B cell (primary cell): Measurements from ENCODE around the gene E2F6. TPM values are rescaled to one million over a fixed set of nuclear protein-coding genes. Genes with fewer than 3 reads are reported as not detected.

Experiments used
- ATAC-seq: fragments of 200-7000 bp; cut with Tn5 transposase; one replicate; pipeline ENCODE4 v1.10.0; 2021; ENCODE audit warnings: low read depth, mild to moderate bottlenecking, moderate number of reproducible peaks, moderate library complexity
- CTCF ChIA-PET: fragments of 350-600 bp; sonication (Branson Sonifier 250); formaldehyde crosslinking; loops from one replicate; lab custom pipeline; 2021; ENCODE audit warnings: antibody characterized with exemption, inconsistent platforms; lab: Charles Lee
- POLR2A ChIA-PET: fragments of 350-600 bp; sonication (Branson Sonifier 250); formaldehyde crosslinking; loops from one replicate; lab custom pipeline; 2021; ENCODE audit warnings: antibody characterized with exemption; lab: Charles Lee
- DNase-seq: peaks from one replicate; pipeline ENCODE4 v3.0.0; 2013
- H2AFZ ChIP-seq: 2 replicates; pipeline ENCODE4 v1.6.1; 2012; ENCODE audit warnings: mild to moderate bottlenecking, low read depth, low read length; ENCODE audit not compliant: insufficient read depth, poor library complexity, severe bottlenecking
- H3K27ac ChIP-seq, 2 donors: 1 replicate in 1 of 2; 2 replicates in 1 of 2; pipeline ENCODE4 v1.5.1; 2012 to 2013; ENCODE audit warnings: low read length in 2 of 2, mild to moderate bottlenecking in 2 of 2, moderate library complexity in 1 of 2
- H3K27me3 ChIP-seq, 4 experiments: fragments of 200-600 bp in 1 of 4; sonication (generic) in 1 of 4; replicated peaks in 1 of 4; 1 replicate in 2 of 4; 2 replicates in 2 of 4; pipeline versions ENCODE4 v1.6.1 to v1.7.0; 2013 to 2016; ENCODE audit warnings: low read length in 3 of 4, mild to moderate bottlenecking in 2 of 4, mixed read lengths in 1 of 4, moderate library complexity in 1 of 4; ENCODE audit not compliant: insufficient read depth in 4 of 4, control insufficient read depth in 3 of 4; ENCODE audit errors: control extremely low read depth in 1 of 4
- H3K36me3 ChIP-seq, 2 experiments: replicated peaks in 1 of 2; 1 replicate in 1 of 2; 2 replicates in 1 of 2; pipeline versions ENCODE4 v1.6.1 to v1.7.1; 2013; ENCODE audit warnings: low read length in 1 of 2; ENCODE audit not compliant: insufficient read depth in 2 of 2, control insufficient read depth in 1 of 2; ENCODE audit errors: control extremely low read depth in 1 of 2, extremely low read depth in 1 of 2
- H3K4me1 ChIP-seq, 2 donors: fragments of 200-600 bp in 1 of 2; sonication (generic) in 1 of 2; 1 replicate in 1 of 2; 2 replicates in 1 of 2; pipeline versions ENCODE4 v1.5.1 to v1.6.1; 2013 to 2017; ENCODE audit warnings: low read length in 2 of 2; ENCODE audit not compliant: control insufficient read depth in 2 of 2, insufficient read depth in 2 of 2
- H3K4me2 ChIP-seq: replicated peaks from 2 replicates; pipeline ENCODE3; 2012; ENCODE audit warnings: mild to moderate bottlenecking, low read depth, low read length; ENCODE audit not compliant: poor library complexity, severe bottlenecking
- H3K4me3 ChIP-seq, 5 experiments: fragments of 200-600 bp in 1 of 5; sonication (generic) in 1 of 5; 1 replicate in 3 of 5; 2 replicates in 2 of 5; pipeline versions ENCODE4 v1.5.1 to v1.7.0; 2011 to 2016; ENCODE audit warnings: low read length in 4 of 5, mild to moderate bottlenecking in 4 of 5, low read depth in 2 of 5, control low read depth in 1 of 5, moderate library complexity in 1 of 5; ENCODE audit not compliant: insufficient read depth in 1 of 5; ENCODE audit errors: control extremely low read depth in 1 of 5, extremely low read depth in 1 of 5
- H3K79me2 ChIP-seq: fragments of 200-600 bp; sonication (generic); one replicate; pipeline ENCODE4 v1.6.0; 2016; ENCODE audit warnings: low read length; ENCODE audit not compliant: control insufficient read depth, insufficient read depth
- H3K9ac ChIP-seq: fragments of 200-600 bp; sonication (generic); 2 replicates; pipeline ENCODE4 v1.6.1; 2017; ENCODE audit warnings: mild to moderate bottlenecking, low read length, moderate library complexity
- H3K9me3 ChIP-seq, 3 donors: one replicate each; pipeline versions ENCODE4 v1.6.1 to v1.7.1; 2013; ENCODE audit warnings: low read length in 2 of 3; ENCODE audit not compliant: control insufficient read depth in 2 of 3, insufficient read depth in 1 of 3; ENCODE audit errors: control extremely low read depth in 1 of 3
- H4K20me1 ChIP-seq: 2 replicates; pipeline ENCODE4 v1.6.0; 2012; ENCODE audit warnings: mild to moderate bottlenecking, low read length; ENCODE audit not compliant: insufficient read depth, control insufficient read depth, poor library complexity, severe bottlenecking
- H3K27ac Mint-ChIP-seq: one replicate; pipeline ENCODE4 v1.8.0; 2021; ENCODE audit warnings: mixed read lengths
- H3K27me3 Mint-ChIP-seq: one replicate; pipeline ENCODE4 v1.8.0; 2021; ENCODE audit warnings: mixed read lengths
- H3K4me1 Mint-ChIP-seq: one replicate; pipeline ENCODE4 v1.8.0; 2021; ENCODE audit warnings: mixed read lengths
- H3K4me3 Mint-ChIP-seq: one replicate; pipeline ENCODE4 v1.8.0; 2021; ENCODE audit warnings: mixed read lengths
- H3K9me3 Mint-ChIP-seq: one replicate; pipeline ENCODE4 v1.8.0; 2022; ENCODE audit warnings: mixed read lengths; ENCODE audit not compliant: insufficient read depth
- EZH2 ChIP-seq: IDR thresholded peaks from 2 replicates; pipeline ENCODE4 v1.6.1; 2012; ENCODE audit warnings: borderline replicate concordance, low read depth, mild to moderate bottlenecking, moderate library complexity, low read length; ENCODE audit not compliant: insufficient read depth, poor library complexity, severe bottlenecking
- WGBS: methylation state at CpG from one replicate; pipeline ENCODE4 v1.1.5; 2013; ENCODE audit warnings: missing lambda C conversion rate; ENCODE audit not compliant: insufficient coverage; 5-methylcytosine and 5-hydroxymethylcytosine counted together
- intact Hi-C: fragments of 100-400 bp; cut with micrococcal nuclease; formaldehyde crosslinking; loops from one replicate; pipeline ENCODE4 v1.10.0; 2022
- polyA plus RNA-seq: library from polyadenylated mRNA; depleted of rRNA; stranded (reverse); fragments of >200 nt; gene quantifications from 2 replicates; pipeline ENCODE4 v1.2.3, GENCODE V29; 2012
- total RNA-seq, 2 donors: library from RNA; stranded (reverse); fragments of 120-200 nt in 1 of 2; gene quantifications; 1 replicate in 1 of 2; 2 replicates in 1 of 2; pipeline versions ENCODE4 v1.2.3 to v1.2.4, GENCODE V29; 2013 to 2022
- TF ChIP-seq, protein P1 (sequence below): fragments of 200-600 bp; IDR thresholded peaks from one replicate; pipeline ENCODE4 v1.8.0; 2022; ENCODE audit warnings: antibody characterized with exemption, mild to moderate bottlenecking

Gene E2F6
- total and polyA plus RNA-seq, 2 donors (not counting 1 experiment from before 2014, with no cell fraction given) = 2.0 to 10.0 TPM

DNA sequence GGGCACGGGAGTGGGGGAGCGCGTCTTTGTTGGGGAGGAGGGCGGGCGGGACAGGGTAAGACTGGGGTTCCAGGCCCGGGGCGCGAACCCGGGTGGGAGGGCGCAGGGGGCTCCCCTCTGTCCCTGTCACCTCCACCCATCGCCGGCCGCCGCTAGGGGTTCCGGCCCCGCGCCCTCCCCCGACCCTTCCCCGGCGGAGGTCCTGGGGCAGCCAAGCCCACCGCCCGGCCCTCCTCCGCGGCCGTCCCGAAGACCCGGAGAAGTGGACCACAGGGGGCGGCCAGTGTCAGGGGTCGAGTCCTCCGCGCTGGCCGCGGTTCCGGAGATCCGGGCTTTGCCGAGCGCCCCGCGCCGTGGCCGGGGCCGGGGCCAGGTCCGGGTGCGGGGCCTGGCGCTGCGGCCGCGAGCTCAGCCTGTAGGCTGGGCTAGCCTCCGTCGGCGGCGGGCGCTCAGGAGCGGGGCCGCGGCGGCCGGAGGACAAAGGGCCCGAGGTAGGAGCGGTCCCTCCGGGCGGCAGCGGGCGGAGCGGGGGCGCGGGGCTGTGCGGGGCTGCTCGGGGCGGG lies 16.6 kb upstream of the E2F6 start:
- H3K4me3 Mint-ChIP-seq = no peak overlapping the region
- H3K9me3 ChIP-seq = peaks cover 0 to 14% (median 0%) of the 10 kb centered on the region in 3 donors
- peak overlapping the region; percentile 73 for H3K4me2 ChIP-seq
- CTCF ChIA-PET = no interaction called here
- H4K20me1 ChIP-seq = no peaks in the 10 kb centered on the region
- 3% methylated on average over 64 of the region's 70 CpGs for WGBS
- no peak overlapping the region for H3K27ac Mint-ChIP-seq
- H3K36me3 ChIP-seq = no peaks in the 10 kb centered on the region
- ATAC-seq = peak; percentile 21
- H3K27me3 Mint-ChIP-seq = peaks cover 56% of the 10 kb centered on the region
- H3K4me1 Mint-ChIP-seq = peaks cover 10% of the 10 kb centered on the region
- no peaks in the 10 kb centered on the region for H3K79me2 ChIP-seq
- intact Hi-C loops = no loop called here
- H3K9me3 Mint-ChIP-seq = no peaks in the 10 kb centered on the region
- TF ChIP-seq EZH2 = no peak
- TF ChIP-seq, protein P1, sequence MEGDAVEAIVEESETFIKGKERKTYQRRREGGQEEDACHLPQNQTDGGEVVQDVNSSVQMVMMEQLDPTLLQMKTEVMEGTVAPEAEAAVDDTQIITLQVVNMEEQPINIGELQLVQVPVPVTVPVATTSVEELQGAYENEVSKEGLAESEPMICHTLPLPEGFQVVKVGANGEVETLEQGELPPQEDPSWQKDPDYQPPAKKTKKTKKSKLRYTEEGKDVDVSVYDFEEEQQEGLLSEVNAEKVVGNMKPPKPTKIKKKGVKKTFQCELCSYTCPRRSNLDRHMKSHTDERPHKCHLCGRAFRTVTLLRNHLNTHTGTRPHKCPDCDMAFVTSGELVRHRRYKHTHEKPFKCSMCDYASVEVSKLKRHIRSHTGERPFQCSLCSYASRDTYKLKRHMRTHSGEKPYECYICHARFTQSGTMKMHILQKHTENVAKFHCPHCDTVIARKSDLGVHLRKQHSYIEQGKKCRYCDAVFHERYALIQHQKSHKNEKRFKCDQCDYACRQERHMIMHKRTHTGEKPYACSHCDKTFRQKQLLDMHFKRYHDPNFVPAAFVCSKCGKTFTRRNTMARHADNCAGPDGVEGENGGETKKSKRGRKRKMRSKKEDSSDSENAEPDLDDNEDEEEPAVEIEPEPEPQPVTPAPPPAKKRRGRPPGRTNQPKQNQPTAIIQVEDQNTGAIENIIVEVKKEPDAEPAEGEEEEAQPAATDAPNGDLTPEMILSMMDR = no peak
- DNase-seq = peak; percentile 18
- H3K4me3 ChIP-seq = peak overlapping the region in 3 of 5 experiments; percentile 20 to 50 (median 35)
- peaks cover 0 to 45% (median 13%) of the 10 kb centered on the region in 4 experiments for H3K27me3 ChIP-seq
- no peak overlapping the region for H3K27ac ChIP-seq
- H3K9ac ChIP-seq = peak overlapping the region; percentile 35
- peak overlapping the region; percentile 46 for H2AFZ ChIP-seq
- H3K4me1 ChIP-seq = peaks cover 8 to 16% of the 10 kb centered on the region in 2 donors
- POLR2A ChIA-PET = no interaction called here

DNA sequence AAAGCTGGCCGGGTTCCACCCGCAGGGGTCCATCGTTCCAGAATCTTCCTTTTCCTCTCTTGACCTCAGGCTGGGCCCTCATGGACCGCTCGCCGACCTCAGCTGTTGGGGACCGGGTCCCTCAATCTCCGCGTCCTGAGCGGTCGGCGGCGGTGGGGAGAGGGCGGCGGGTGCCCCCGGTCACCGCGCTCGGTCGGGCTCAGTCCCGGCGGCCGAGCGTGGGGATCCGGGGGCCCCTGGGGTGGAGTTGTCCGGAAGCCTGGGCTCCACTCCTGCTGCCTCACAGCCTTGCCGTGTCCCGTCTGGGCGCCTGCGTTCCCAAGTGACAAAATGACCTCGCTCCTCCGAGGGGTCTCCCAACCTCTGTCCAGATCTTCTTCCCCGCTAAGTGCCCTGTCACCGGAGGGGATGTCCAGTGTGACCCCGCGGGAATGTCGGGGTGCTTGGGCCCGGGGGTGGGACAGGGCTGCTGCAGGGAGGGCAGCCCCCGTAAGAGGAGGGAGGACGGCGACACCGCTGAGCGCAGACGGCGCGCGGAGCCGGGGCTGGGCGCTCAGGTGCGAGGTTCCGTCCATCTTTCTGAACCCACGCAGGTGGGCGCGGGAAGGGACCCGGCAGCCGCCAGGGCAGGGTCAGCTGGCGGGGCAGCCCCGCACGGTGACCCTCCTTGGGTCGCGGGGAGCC lies 16.0 kb upstream of the E2F6 start:
- Histone ChIP-seq H3K4me3 (no peak overlapping the region), H3K9ac (no peak overlapping the region), H3K4me1 (peaks cover 8 to 16% of the 10 kb centered on the region in 2 donors), H3K27ac (no peak overlapping the region), H3K4me2 (peak overlapping the region; percentile 73), H4K20me1 (no peaks in the 10 kb centered on the region), H2AFZ (no peak overlapping the region), H3K27me3 (peaks cover 0 to 45% (median 12%) of the 10 kb centered on the region in 4 experiments), H3K36me3 (no peaks in the 10 kb centered on the region), H3K79me2 (no peaks in the 10 kb centered on the region), H3K9me3 (peaks cover 0 to 14% (median 0%) of the 10 kb centered on the region in 3 donors)
- Mint-ChIP-seq H3K27me3 (peaks cover 50% of the 10 kb centered on the region), H3K9me3 (no peaks in the 10 kb centered on the region), H3K27ac (no peak overlapping the region), H3K4me1 (peaks cover 10% of the 10 kb centered on the region), H3K4me3 (peak overlapping the region; percentile 37)
- DNase-seq = no peak
- TF ChIP-seq, protein P1 = no peak
- TF ChIP-seq EZH2 = no peak
- WGBS = 16% methylated on average over 58 of the region's 61 CpGs
- POLR2A ChIA-PET = no interaction called here
- no peak for ATAC-seq
- intact Hi-C loops = no loop called here
- CTCF ChIA-PET = interaction anchor here (1.1 to 1.6 kb wide), 2 partner anchors 15 to 298 kb away, joined by 3 to 5 read pairs; no protein-coding TSS in a partner anchor
